SH-SY5Y (cell line): Measurements from ENCODE around the gene ULK1.

ENCODE experiments used
- GATA2 ChIP-seq: IDR thresholded peaks from 2 replicates; pipeline ENCODE4 v1.6.1; 2011; ENCODE audit warnings: mild to moderate bottlenecking, low read depth, low read length
- GATA3 ChIP-seq: IDR thresholded peaks from 2 replicates; pipeline ENCODE4 v1.6.1; 2011; ENCODE audit warnings: low read depth, mild to moderate bottlenecking, low read length, moderate library complexity

Gene ULK1

GRCh38 chr12:131928080-131928710 is 33.8 kb downstream of the ULK1 start:
- TF ChIP-seq GATA3, result no peak
- TF ChIP-seq GATA2, result no peak

GRCh38 chr12:131928711-131929580 is 34.5 kb downstream of the ULK1 start, which contains the start of gene PUS1:
Gene PUS1, plus strand, starts transcription at chr12:131929276. Its CDS starts 447 bp downstream, at chr12:131929723.
- 0 out of 2 replicates have a peak, but pooled peaks have one; percentile 1 for TF ChIP-seq GATA2
- TF ChIP-seq GATA3, result no peak

GRCh38 chr12:131929581-131930456 is 35.4 kb downstream of the ULK1 start:
- TF ChIP-seq GATA3 (no peak), GATA2 (no peak)

GRCh38 chr12:131930510-131930909 is 36.1 kb downstream of the ULK1 start:
- no peak for TF ChIP-seq GATA2
- TF ChIP-seq GATA3, result no peak

GRCh38 chr12:131933387-131933786 is 39.0 kb downstream of the ULK1 start:
- TF ChIP-seq GATA2 (no peak), GATA3 (no peak)

GRCh38 chr12:131934535-131934934 is 40.1 kb downstream of the ULK1 start:
- TF ChIP-seq GATA2, result no peak
- no peak for TF ChIP-seq GATA3

- TF ChIP-seq GATA2, result no peak
- TF ChIP-seq GATA3, result no peak
Measured at GRCh38 chr12:131938082-131938481, 43.7 kb downstream of the ULK1 start.

- TF ChIP-seq GATA3, result no peak
- no peak for TF ChIP-seq GATA2
Measured at GRCh38 chr12:131939007-131939406, 44.6 kb downstream of the ULK1 start.

- TF ChIP-seq GATA3, result no peak
Measured at GRCh38 chr12:131940141-131940547, 45.7 kb downstream of the ULK1 start.

- TF ChIP-seq GATA3 (no peak), GATA2 (no peak)
Measured at GRCh38 chr12:131941116-131941986, 46.9 kb downstream of the ULK1 start.

- TF ChIP-seq GATA3 (no peak), GATA2 (no peak)
Measured at GRCh38 chr12:131941987-131942341, 47.5 kb downstream of the ULK1 start.

- TF ChIP-seq GATA3 (no peak), GATA2 (no peak)
Measured at GRCh38 chr12:131942671-131943070, 48.2 kb downstream of the ULK1 start.

GRCh38 chr12:131943389-131943788 is 49.0 kb downstream of the ULK1 start:
- TF ChIP-seq GATA3 (no peak), GATA2 (no peak)

GRCh38 chr12:131943876-131944275 is 49.5 kb downstream of the ULK1 start:
- no peak for TF ChIP-seq GATA3
- TF ChIP-seq GATA2, result no peak

GRCh38 chr12:131944601-131945251 is 50.3 kb downstream of the ULK1 start:
- TF ChIP-seq GATA3, result no peak
- no peak for TF ChIP-seq GATA2
